ENCODE results near the gene ARHGAP8. TPM values are rescaled to one million over a fixed set of nuclear protein-coding genes. Genes with fewer than 3 reads are reported as not detected.
A peak's percentile ranks its signal among the peaks of the same experiment; 100 is the strongest.

The ARHGAP8 gene
- total RNA-seq, 1 donor from 2014 or later: 0.96 TPM

DNA sequence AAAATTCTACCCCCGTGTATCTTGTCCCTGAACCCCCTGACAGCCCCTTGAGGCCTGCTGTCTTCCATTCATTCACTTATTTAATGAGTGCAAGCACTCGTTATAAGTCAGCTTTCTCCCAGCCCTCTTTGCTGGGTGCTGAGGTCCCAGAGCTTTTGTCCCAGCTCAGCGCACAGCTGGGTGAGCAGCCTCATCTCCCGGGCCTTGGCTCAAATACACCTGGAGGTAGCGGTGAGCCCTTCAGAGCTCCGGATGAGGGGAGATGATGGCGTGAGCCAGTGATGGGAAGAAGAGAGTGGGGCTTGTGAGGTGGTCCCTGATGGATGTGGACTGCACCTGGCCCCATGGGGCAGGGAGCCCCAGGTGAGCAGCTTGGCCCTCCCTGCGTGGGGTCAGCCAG, 18.1 kb upstream of the ARHGAP8 start:
- H3K27me3 Mint-ChIP-seq (ENCODE audit: low read depth): no peaks in the 10 kb centered on the region
- no peaks in the 10 kb centered on the region for H3K9me3 Mint-ChIP-seq
- no peak for DNase-seq (ENCODE audit: low read depth, low spot score)
- H3K4me1 Mint-ChIP-seq: peaks cover 18% of the 10 kb centered on the region
- TF ChIP-seq, protein P1, sequence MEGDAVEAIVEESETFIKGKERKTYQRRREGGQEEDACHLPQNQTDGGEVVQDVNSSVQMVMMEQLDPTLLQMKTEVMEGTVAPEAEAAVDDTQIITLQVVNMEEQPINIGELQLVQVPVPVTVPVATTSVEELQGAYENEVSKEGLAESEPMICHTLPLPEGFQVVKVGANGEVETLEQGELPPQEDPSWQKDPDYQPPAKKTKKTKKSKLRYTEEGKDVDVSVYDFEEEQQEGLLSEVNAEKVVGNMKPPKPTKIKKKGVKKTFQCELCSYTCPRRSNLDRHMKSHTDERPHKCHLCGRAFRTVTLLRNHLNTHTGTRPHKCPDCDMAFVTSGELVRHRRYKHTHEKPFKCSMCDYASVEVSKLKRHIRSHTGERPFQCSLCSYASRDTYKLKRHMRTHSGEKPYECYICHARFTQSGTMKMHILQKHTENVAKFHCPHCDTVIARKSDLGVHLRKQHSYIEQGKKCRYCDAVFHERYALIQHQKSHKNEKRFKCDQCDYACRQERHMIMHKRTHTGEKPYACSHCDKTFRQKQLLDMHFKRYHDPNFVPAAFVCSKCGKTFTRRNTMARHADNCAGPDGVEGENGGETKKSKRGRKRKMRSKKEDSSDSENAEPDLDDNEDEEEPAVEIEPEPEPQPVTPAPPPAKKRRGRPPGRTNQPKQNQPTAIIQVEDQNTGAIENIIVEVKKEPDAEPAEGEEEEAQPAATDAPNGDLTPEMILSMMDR (conservative IDR thresholded peaks at IDR 0.05): no peak
- H3K36me3 Mint-ChIP-seq (ENCODE audit: low read depth): peaks cover 3% of the 10 kb centered on the region
- no peak overlapping the region for H3K27ac Mint-ChIP-seq (ENCODE audit: unreplicated experiment)
- no peak overlapping the region for H3K4me3 Mint-ChIP-seq

DNA sequence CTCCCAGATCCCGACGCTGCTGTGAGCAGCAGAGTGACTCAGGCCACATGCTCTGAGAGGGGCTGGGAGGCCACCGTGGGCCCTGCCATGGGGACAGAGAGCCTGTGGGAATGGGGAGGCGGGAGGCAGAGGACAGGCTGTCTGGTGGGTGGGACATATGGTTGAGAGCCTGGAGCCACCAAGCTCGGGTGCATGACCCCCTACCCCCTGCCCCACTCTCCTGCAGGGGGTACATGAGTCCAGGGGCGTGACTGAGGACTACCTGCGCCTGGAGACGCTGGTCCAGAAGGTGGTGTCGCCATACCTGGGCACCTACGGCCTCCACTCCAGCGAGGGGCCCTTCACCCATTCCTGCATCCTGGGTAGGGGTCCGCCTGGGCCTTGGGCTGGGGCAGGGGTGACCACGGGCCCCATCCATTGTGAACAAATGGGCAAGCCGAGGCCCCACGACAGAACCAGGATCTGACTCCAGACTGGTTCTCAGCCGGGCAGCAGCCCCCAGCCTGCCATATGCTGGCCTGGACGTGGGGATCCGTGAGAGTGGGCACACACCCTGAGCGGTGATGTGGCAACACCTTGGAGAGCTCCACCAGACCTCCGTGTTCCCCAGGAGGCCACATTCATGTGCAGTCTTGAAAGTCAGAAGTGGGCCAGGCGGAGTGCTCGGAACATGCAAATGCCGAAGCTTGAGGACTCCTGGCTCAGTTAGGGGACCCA, 17.4 kb upstream of the ARHGAP8 start:
- Mint-ChIP-seq H3K36me3 (ENCODE audit: low read depth) (peaks cover 3% of the 10 kb centered on the region), H3K9me3 (no peaks in the 10 kb centered on the region), H3K4me3 (no peak overlapping the region), H3K27ac (ENCODE audit: unreplicated experiment) (no peak overlapping the region), H3K27me3 (ENCODE audit: low read depth) (no peaks in the 10 kb centered on the region), H3K4me1 (peaks cover 13% of the 10 kb centered on the region)
- TF ChIP-seq, protein P1 (conservative IDR thresholded peaks at IDR 0.05): no peak
- DNase-seq (ENCODE audit: low read depth, low spot score): no peak

DNA sequence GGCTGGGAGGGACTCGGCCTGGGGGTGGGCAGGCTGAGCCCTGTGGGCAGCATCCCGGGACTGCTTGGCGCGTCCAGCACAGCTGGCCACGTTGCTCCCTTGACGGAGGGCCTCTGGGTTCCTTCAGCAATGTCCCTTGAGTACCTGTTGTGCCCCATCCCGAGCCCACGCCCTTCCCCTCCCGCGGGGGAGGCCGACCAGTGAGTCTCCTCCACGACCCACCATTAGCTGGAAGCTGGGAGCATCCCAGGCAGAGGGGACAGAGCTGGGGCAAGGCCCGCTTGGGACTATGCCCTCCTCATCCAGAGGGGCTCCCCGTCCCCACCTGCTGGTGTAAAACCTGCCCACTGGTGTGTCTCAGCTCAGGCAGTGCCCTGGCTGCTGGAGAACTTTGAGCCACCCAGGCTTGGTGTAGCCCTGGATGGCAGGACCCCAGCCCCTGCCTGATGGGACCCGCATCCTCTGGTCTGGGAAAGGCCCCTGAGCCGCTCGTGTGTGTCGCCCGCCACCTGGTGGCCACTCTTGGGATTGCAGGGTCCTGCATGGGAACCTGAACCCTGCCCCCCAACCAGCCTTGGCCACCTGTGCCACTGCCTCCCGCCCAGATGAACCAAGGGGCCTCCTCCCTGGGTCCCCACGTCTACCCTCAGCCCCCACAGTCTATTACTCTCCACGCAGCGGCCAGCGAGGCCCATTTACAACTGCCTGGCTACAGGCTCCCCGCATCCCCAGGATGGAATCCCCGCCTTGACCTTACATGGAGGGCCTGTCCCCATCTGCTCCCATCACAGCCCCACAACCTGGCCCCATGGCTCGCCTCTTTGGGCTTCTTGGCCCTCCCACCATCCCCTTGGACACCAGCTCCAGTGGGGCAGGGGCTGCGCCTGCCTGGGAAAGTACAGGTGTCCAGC, 16.6 kb upstream of the ARHGAP8 start:
- peak; percentile 96 for DNase-seq (ENCODE audit: low read depth, low spot score)
- Mint-ChIP-seq H3K4me3 (peak overlapping the region; percentile 57), H3K27me3 (ENCODE audit: low read depth) (peaks cover 5% of the 10 kb centered on the region), H3K4me1 (peaks cover 6% of the 10 kb centered on the region), H3K27ac (ENCODE audit: unreplicated experiment) (no peak overlapping the region), H3K36me3 (ENCODE audit: low read depth) (peaks cover 2% of the 10 kb centered on the region), H3K9me3 (no peaks in the 10 kb centered on the region)
- TF ChIP-seq, protein P1 (conservative IDR thresholded peaks at IDR 0.05): peak; percentile 96

- no peak overlapping the region for H3K27ac Mint-ChIP-seq (ENCODE audit: unreplicated experiment)
- no peaks in the 10 kb centered on the region for H3K36me3 Mint-ChIP-seq (ENCODE audit: low read depth)
- H3K27me3 Mint-ChIP-seq (ENCODE audit: low read depth): peaks cover 5% of the 10 kb centered on the region
- H3K4me3 Mint-ChIP-seq: no peak overlapping the region
- TF ChIP-seq, protein P1 (conservative IDR thresholded peaks at IDR 0.05): no peak
- no peaks in the 10 kb centered on the region for H3K4me1 Mint-ChIP-seq
- DNase-seq (ENCODE audit: low read depth, low spot score): no peak
- H3K9me3 Mint-ChIP-seq: no peaks in the 10 kb centered on the region
Measured at GRCh38 chr22:44736581-44737405, 15.6 kb upstream of the ARHGAP8 start.

Measured in neural crest cell (in vitro differentiated cells).